Ammon's horn (tissue), 1 donor: ENCODE measurements around the gene ACOT7.

Experiments
- DNase-seq: peaks from one replicate; pipeline ENCODE4 v3.0.0-alpha.2; 2016; ENCODE audit warnings: low spot score

Gene ACOT7

GRCh38 chr1:6285336-6285735 is 108.2 kb downstream of the ACOT7 start:
- no peak for DNase-seq

GRCh38 chr1:6282577-6283270 is 110.8 kb downstream of the ACOT7 start:
- DNase-seq, result no peak

GRCh38 chr1:6281511-6282402 is 111.8 kb downstream of the ACOT7 start:
- DNase-seq, result no peak

GRCh38 chr1:6280761-6281451 is 112.7 kb downstream of the ACOT7 start:
- no peak for DNase-seq

- DNase-seq, result no peak
Observed at GRCh38 chr1:6279613-6280383, 113.8 kb downstream of the ACOT7 start.

GRCh38 chr1:6279066-6279465 is 114.5 kb downstream of the ACOT7 start:
- DNase-seq, result no peak

- DNase-seq, result no peak
Observed at GRCh38 chr1:6278263-6278662, 115.3 kb downstream of the ACOT7 start.

GRCh38 chr1:6276811-6277555 is 116.6 kb downstream of the ACOT7 start:
- DNase-seq, result no peak

GRCh38 chr1:6275826-6276782 is 117.5 kb downstream of the ACOT7 start:
- no peak for DNase-seq

- DNase-seq, result no peak
Observed at GRCh38 chr1:6274622-6275139, 118.9 kb downstream of the ACOT7 start.

- no peak for DNase-seq
Observed at GRCh38 chr1:6274102-6274501, 119.5 kb downstream of the ACOT7 start.

- peak; percentile 80 for DNase-seq
Observed at GRCh38 chr1:6273380-6273891, 120.1 kb downstream of the ACOT7 start.

GRCh38 chr1:6272868-6273267 is 120.7 kb downstream of the ACOT7 start:
- no peak for DNase-seq

- no peak for DNase-seq
Observed at GRCh38 chr1:6272452-6272851, 121.1 kb downstream of the ACOT7 start.

- DNase-seq, result no peak
Observed at GRCh38 chr1:6271554-6271953, 122.0 kb downstream of the ACOT7 start.

- peak; percentile 24 for DNase-seq
Observed at GRCh38 chr1:6271006-6271405, 122.6 kb downstream of the ACOT7 start.

GRCh38 chr1:6270401-6270800 is 123.2 kb downstream of the ACOT7 start:
- no peak for DNase-seq

- DNase-seq, result peak; percentile 47
Observed at GRCh38 chr1:6269720-6270400, 123.7 kb downstream of the ACOT7 start.

- DNase-seq, result no peak
Observed at GRCh38 chr1:6269296-6269695, 124.3 kb downstream of the ACOT7 start.
